Lower leg skin (tissue), 3 donors: ENCODE data around the gene ARHGEF25.

Experiments
- CTCF ChIP-seq, 3 donors: fragments of 450-650 bp; IDR thresholded peaks; one replicate each; pipeline ENCODE4 v1.5.1; 2016; ENCODE audit warnings: antibody characterized with exemption in 3 of 3, mild to moderate bottlenecking in 3 of 3, moderate library complexity in 2 of 3
- POLR2A ChIP-seq, 2 donors: fragments of 450-650 bp; IDR thresholded peaks; one replicate each; pipeline ENCODE4 v1.6.1; 2016 to 2017; ENCODE audit warnings: antibody characterized with exemption in 2 of 2, mild to moderate bottlenecking in 1 of 2, moderate library complexity in 1 of 2

DNA sequence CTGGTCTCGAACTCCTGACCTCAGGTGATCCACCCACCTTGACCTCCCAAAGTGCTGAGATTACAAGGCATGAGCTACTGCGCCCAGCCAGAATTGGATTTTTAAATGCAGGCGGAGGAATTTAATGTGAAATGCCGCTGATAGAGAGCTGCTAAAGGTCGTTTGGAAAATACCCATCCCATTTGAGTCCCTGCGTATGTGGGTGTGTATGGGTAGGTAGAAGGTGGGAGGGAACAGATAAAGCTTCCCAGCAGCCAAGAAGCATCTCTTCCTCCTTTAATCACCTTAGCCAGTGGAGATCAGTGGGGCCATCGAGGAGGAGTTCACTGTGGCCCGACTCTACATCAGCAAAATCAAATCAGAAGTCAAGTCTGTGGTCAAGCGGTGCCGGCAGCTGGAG, 36.4 kb upstream of the ARHGEF25 start:
- TF ChIP-seq CTCF (IDR thresholded peaks at IDR 0.05) (no peak), POLR2A (IDR thresholded peaks at IDR 0.05) (no peak)
